ENCODE measurements around the gene MYH6. TPM values are rescaled to one million over a fixed set of nuclear protein-coding genes. Genes with fewer than 3 reads are reported as not detected.

Gene MYH6
- total and polyA plus RNA-seq, 10 donors = 0.35 to 0.82 (median 0.40) TPM; not detected in 6

DNA sequence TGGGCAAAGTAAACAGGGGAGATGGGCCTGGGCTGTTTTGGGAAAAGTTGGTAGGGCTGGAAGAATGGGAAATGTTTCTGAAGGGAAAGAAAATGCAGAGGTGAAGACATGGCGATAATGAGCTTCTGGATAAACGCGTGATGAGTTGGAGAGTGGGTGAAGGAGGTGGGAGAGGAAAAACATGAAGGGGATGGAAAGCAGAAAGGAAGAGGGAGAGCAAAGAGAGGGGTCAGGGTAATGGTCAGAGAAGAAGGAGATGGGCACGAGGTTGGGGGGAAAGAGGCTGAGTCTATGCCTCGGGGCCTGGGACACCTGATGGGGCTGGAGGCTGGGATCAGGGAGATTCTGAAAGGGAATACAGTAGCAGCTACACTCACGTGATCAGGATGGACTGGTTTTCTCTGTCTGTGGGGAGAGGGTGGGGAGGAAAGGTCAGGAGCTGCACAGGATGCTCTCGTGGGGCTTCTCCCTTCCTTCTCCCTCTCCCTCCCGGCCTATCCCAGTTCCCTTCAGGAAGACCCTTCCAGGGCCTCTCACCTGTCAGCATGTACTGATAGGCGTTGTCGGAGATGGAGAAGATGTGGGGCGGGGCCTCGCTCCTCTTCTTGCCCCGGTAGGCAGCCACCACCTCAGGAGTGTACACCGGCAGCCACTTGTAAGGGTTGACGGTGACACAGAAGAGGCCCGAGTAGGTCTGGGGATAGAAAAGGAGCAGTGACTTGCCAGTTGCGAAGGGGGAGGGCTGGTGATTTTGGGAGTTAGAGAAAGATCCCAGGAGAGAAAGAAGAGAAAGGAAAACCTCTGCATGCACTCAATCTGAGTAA is 24.2 kb upstream of the MYH6 start:
- WGBS, 5 donors = 79 to 87% (median 80%) methylated on average over 17 of the region's 17 CpGs
- Histone ChIP-seq H3K4me1 (no peaks in the 10 kb centered on the region), H3K36me3 (no peaks in the 10 kb centered on the region), H3K4me3 (no peak overlapping the region), H3K27ac (no peak overlapping the region), H3K27me3 (replicated peaks in 1 of 7) (peaks cover 0 to 15% (median 0%) of the 10 kb centered on the region in 7 donors), H3K9me3 (no peaks in the 10 kb centered on the region)
- TF ChIP-seq CTCF (IDR thresholded peaks at IDR 0.05 in 8 of 11, conservative IDR thresholded peaks at IDR 0.05 in 3 of 11) = no peak
- TF ChIP-seq POLR2AphosphoS5 (IDR thresholded peaks at IDR 0.05) = no peak
- TF ChIP-seq POLR2A (IDR thresholded peaks at IDR 0.05) = no peak
- peak; percentile 59 for DNase-seq
- intact Hi-C loops (cut with DNase I; ENCODE audit: low total_unique reads) = no loop called here

- H3K27ac ChIP-seq = no peak overlapping the region
- 85 to 99% (median 86%) methylated on average over 9 to 10 of the region's 10 CpGs for WGBS, 5 donors
- intact Hi-C loops (cut with DNase I; ENCODE audit: low total_unique reads) = no loop called here
These were observed 23.4 kb upstream of the MYH6 start for GRCh38 chr14:23431486-23431885.

GRCh38 chr14:23430723-23431085 is 22.6 kb upstream of the MYH6 start:
- 0 to 62% (median 52%) methylated on average over 1 to 2 of the region's 2 CpGs for WGBS, 5 donors
- H3K27me3 ChIP-seq (replicated peaks in 1 of 7) = peaks cover 0 to 12% (median 0%) of the 10 kb centered on the region in 7 donors
- peak; percentile 16 for DNase-seq
- no peak overlapping the region for H3K4me3 ChIP-seq
- H3K4me1 ChIP-seq = no peaks in the 10 kb centered on the region
- no peak overlapping the region for H3K27ac ChIP-seq
- H3K36me3 ChIP-seq = no peaks in the 10 kb centered on the region
- no peaks in the 10 kb centered on the region for H3K9me3 ChIP-seq
- intact Hi-C loops (cut with DNase I; ENCODE audit: low total_unique reads) = no loop called here
- no peak for TF ChIP-seq POLR2AphosphoS5 (IDR thresholded peaks at IDR 0.05)
- TF ChIP-seq POLR2A (IDR thresholded peaks at IDR 0.05) = no peak
- no peak for TF ChIP-seq CTCF (IDR thresholded peaks at IDR 0.05 in 8 of 11, conservative IDR thresholded peaks at IDR 0.05 in 3 of 11)

More at GRCh38 chr14:23431486-23431885, 23.4 kb upstream of the MYH6 start:
- Histone ChIP-seq H3K27me3 (replicated peaks in 1 of 7) (peaks cover 0 to 15% (median 0%) of the 10 kb centered on the region in 7 donors), H3K36me3 (no peaks in the 10 kb centered on the region), H3K4me1 (no peaks in the 10 kb centered on the region), H3K4me3 (no peak overlapping the region), H3K9me3 (no peaks in the 10 kb centered on the region)
- peak; percentile 59 for DNase-seq
- TF ChIP-seq CTCF (IDR thresholded peaks at IDR 0.05 in 8 of 11, conservative IDR thresholded peaks at IDR 0.05 in 3 of 11) (no peak), POLR2AphosphoS5 (IDR thresholded peaks at IDR 0.05) (no peak), POLR2A (IDR thresholded peaks at IDR 0.05) (no peak)

GRCh38 chr14:23430016-23430722 is 22.1 kb upstream of the MYH6 start:
- peaks cover 0 to 12% (median 0%) of the 10 kb centered on the region in 7 donors for H3K27me3 ChIP-seq (replicated peaks in 1 of 7)
- TF ChIP-seq CTCF (IDR thresholded peaks at IDR 0.05 in 8 of 11, conservative IDR thresholded peaks at IDR 0.05 in 3 of 11) (no peak), POLR2AphosphoS5 (IDR thresholded peaks at IDR 0.05) (no peak), POLR2A (IDR thresholded peaks at IDR 0.05) (no peak)
- H3K36me3 ChIP-seq = no peaks in the 10 kb centered on the region
- no peaks in the 10 kb centered on the region for H3K4me1 ChIP-seq
- peak; percentile 29 for DNase-seq
- H3K4me3 ChIP-seq = no peak overlapping the region
- no peaks in the 10 kb centered on the region for H3K9me3 ChIP-seq
- 75 to 85% (median 77%) methylated on average over 10 of the region's 10 CpGs for WGBS, 5 donors
- intact Hi-C loops (cut with DNase I; ENCODE audit: low total_unique reads) = no loop called here
- H3K27ac ChIP-seq = no peak overlapping the region

All from spleen (tissue), 11 donors.